HepG2 (cell line): Measurements from ENCODE around the gene PLEKHG4B. TPM values are rescaled to one million over a fixed set of nuclear protein-coding genes. Genes with fewer than 3 reads are reported as not detected.

ENCODE experiments used
- ATAC-seq: fragments of 200-7000 bp; cut with Tn5 transposase; 3 replicates; pipeline ENCODE4 v1.9.1; 2020; ENCODE audit warnings: mild to moderate bottlenecking, moderate library complexity
- BruUV-seq: library from RNA; stranded (reverse); fragments of 400-500 nt; replicated peaks from 2 replicates; lab custom pipeline; 2021; lab: Mats Ljungman, UMichigan
- CTCF ChIA-PET: fragments of 300-600 bp; formaldehyde crosslinking; extraction: SDS; loops from one replicate; lab custom pipeline; 2021; ENCODE audit warnings: low total read pairs, inconsistent platforms, low intra/inter-chr PET ratio; lab: Yijun Ruan, JAX
- POLR2A ChIA-PET: fragments of 350-600 bp; sonication (Branson Sonifier 250); formaldehyde crosslinking; loops from one replicate; lab custom pipeline; 2020; ENCODE audit warnings: antibody characterized with exemption, inconsistent platforms; lab: Yijun Ruan, JAX
- DNase-seq: peaks from one replicate; pipeline ENCODE4 v3.0.0-alpha.2; 2015; ENCODE audit warnings: low spot score
- FAIRE-seq: peaks from 3 replicates; lab custom pipeline; 2011; peaks lifted over from hg19 to GRCh38; lab: Jason Lieb, UNC
- H2AFZ ChIP-seq: one replicate; pipeline ENCODE4 v1.6.1; 2011; ENCODE audit warnings: low read length, inconsistent platforms
- H3K27ac ChIP-seq: fragments of 300-600 bp; 3 replicates; pipeline ENCODE4 v1.8.0; 2011; ENCODE audit warnings: mixed run types, mild to moderate bottlenecking, mixed read lengths, low read length, inconsistent platforms; ENCODE audit not compliant: insufficient read depth; ENCODE audit errors: extremely low read length
- H3K27me3 ChIP-seq, 2 experiments: fragments of 200-600 bp in 1 of 2; 2 replicates in 1 of 2; 3 replicates in 1 of 2; pipeline versions ENCODE4 v1.6.0 to v1.8.0; 2011; ENCODE audit warnings: low read length in 2 of 2, mild to moderate bottlenecking in 2 of 2, moderate library complexity in 2 of 2, inconsistent platforms in 1 of 2; ENCODE audit not compliant: insufficient read depth in 2 of 2, control insufficient read depth in 1 of 2
- H3K36me3 ChIP-seq, 2 experiments: fragments of 200-600 bp in 1 of 2; replicated peaks in 1 of 2; 2 replicates in 1 of 2; 3 replicates in 1 of 2; pipeline versions ENCODE4 v1.5.1 to v1.8.0; 2011; ENCODE audit warnings: low read length in 2 of 2, inconsistent platforms in 1 of 2; ENCODE audit not compliant: insufficient read depth in 2 of 2, control insufficient read depth in 1 of 2
- H3K4me1 ChIP-seq: 2 replicates; pipeline ENCODE4 v1.5.1; 2012; ENCODE audit warnings: low read length, inconsistent platforms; ENCODE audit not compliant: insufficient read depth
- H3K4me2 ChIP-seq: 2 replicates; pipeline ENCODE4 v1.6.0; 2011; ENCODE audit warnings: low read depth, low read length, inconsistent platforms
- H3K4me3 ChIP-seq, 3 experiments: fragments of 200-600 bp in 1 of 3; sonication (generic), shearing (Covaris generic) in 1 of 3; replicated peaks in 1 of 3; 2 replicates each; pipeline ENCODE4 v1.5.1; 2011 to 2016; ENCODE audit warnings: low read length in 3 of 3, inconsistent platforms in 2 of 3, low read depth in 2 of 3, mild to moderate bottlenecking in 2 of 3, control low read depth in 1 of 3, mixed read lengths in 1 of 3; ENCODE audit not compliant: insufficient read depth in 1 of 3
- H3K79me2 ChIP-seq: one replicate; pipeline ENCODE4 v1.6.1; 2011; ENCODE audit warnings: low read length, inconsistent platforms; ENCODE audit not compliant: insufficient read depth
- H3K9ac ChIP-seq: 2 replicates; pipeline ENCODE4 v1.6.0; 2011; ENCODE audit warnings: mild to moderate bottlenecking, low read depth, low read length, inconsistent platforms; ENCODE audit not compliant: insufficient read depth
- H3K9me3 ChIP-seq: 2 replicates; pipeline ENCODE4 v1.5.1; 2012; ENCODE audit warnings: mild to moderate bottlenecking, low read length
- H4K20me1 ChIP-seq: 2 replicates; pipeline ENCODE4 v1.6.0; 2011; ENCODE audit warnings: inconsistent platforms, mild to moderate bottlenecking, low read length, moderate library complexity; ENCODE audit not compliant: insufficient read depth
- HHEX ChIP-seq: IDR thresholded peaks from 2 replicates; pipeline ENCODE4 v1.6.1; 2016; ENCODE audit warnings: control low read depth
- NBN ChIP-seq: fragments of 450-650 bp; conservative IDR thresholded peaks from 2 replicates; pipeline ENCODE4 v1.6.1; 2017
- NFE2 ChIP-seq: sonication (generic); formaldehyde crosslinking; IDR thresholded peaks from 2 replicates; pipeline ENCODE4 v1.4.0; 2020; ENCODE audit warnings: missing genetic modification reagents
- STAG1 ChIP-seq: sonication (generic); formaldehyde crosslinking; IDR thresholded peaks from 2 replicates; pipeline ENCODE4 v1.4.0; 2020; ENCODE audit warnings: missing genetic modification reagents
- ZBTB2 ChIP-seq: sonication (generic); formaldehyde crosslinking; IDR thresholded peaks from 2 replicates; pipeline ENCODE4 v1.8.0; 2022; ENCODE audit warnings: low read depth, missing genetic modification reagents
- WGBS: methylation state at CpG from one replicate; pipeline ENCODE4 v1.1.6; 2017; ENCODE audit warnings: low lambda C conversion rate; 5-methylcytosine and 5-hydroxymethylcytosine counted together
- in situ Hi-C: cut with HindIII; loops from 2 replicates; pipeline ENCODE4 v1.10.0; 2017; ENCODE audit warnings: low pct_unique_long_range_greater_than_20kb; ENCODE audit not compliant: extremely low pct_ligation_motif_present
- intact Hi-C: fragments of 100-400 bp; cut with micrococcal nuclease; formaldehyde crosslinking; loops from one replicate; pipeline ENCODE4 v1.10.0; 2022; ENCODE audit not compliant: unreplicated experiment
- polyA plus RNA-seq, 8 experiments: library from polyadenylated mRNA; depleted of rRNA in 3 of 8; stranded (reverse) in 7 of 8; unstranded in 1 of 8; fragments of >200 nt; fragmentation: Illumina TruSeq in 4 of 8; extraction: Trizol in 4 of 8; gene quantifications; 2 replicates each; pipeline versions ENCODE4 v1.2.1 to v1.2.3, GENCODE V29; 2011 to 2016; ENCODE audit warnings: low read depth in 4 of 8, missing spikeins in 1 of 8, mixed read lengths in 1 of 8; ENCODE audit not compliant: insufficient read depth in 1 of 8
- total RNA-seq, 5 experiments: library from RNA; depleted of rRNA; stranded (reverse); fragments of >200 nt; fragmentation: Illumina TruSeq; extraction: Trizol; gene quantifications; 2 replicates each; pipeline ENCODE4 v1.2.3, GENCODE V29; 2016; ENCODE audit warnings: low read depth in 1 of 5
- TF ChIP-seq, protein P1 (sequence below): sonication (generic); formaldehyde crosslinking; IDR thresholded peaks from 2 replicates; pipeline ENCODE4 v1.8.1; 2022; ENCODE audit warnings: low read depth, mild to moderate bottlenecking, missing genetic modification reagents

Gene PLEKHG4B
- total and polyA plus RNA-seq, 2 of the 13 experiments (the other 11 are each of a cell fraction or from before 2014, with no cell fraction given): 0.09 TPM; not detected in 1

- TF ChIP-seq NBN (no peak), ZBTB2 (CRISPR knock-in tag) (no peak), STAG1 (no peak)
- TF ChIP-seq, protein P1, sequence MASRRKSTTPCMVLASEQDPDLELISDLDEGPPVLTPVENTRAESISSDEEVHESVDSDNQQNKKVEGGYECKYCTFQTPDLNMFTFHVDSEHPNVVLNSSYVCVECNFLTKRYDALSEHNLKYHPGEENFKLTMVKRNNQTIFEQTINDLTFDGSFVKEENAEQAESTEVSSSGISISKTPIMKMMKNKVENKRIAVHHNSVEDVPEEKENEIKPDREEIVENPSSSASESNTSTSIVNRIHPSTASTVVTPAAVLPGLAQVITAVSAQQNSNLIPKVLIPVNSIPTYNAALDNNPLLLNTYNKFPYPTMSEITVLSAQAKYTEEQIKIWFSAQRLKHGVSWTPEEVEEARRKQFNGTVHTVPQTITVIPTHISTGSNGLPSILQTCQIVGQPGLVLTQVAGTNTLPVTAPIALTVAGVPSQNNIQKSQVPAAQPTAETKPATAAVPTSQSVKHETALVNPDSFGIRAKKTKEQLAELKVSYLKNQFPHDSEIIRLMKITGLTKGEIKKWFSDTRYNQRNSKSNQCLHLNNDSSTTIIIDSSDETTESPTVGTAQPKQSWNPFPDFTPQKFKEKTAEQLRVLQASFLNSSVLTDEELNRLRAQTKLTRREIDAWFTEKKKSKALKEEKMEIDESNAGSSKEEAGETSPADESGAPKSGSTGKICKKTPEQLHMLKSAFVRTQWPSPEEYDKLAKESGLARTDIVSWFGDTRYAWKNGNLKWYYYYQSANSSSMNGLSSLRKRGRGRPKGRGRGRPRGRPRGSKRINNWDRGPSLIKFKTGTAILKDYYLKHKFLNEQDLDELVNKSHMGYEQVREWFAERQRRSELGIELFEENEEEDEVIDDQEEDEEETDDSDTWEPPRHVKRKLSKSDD: no peak
- TF ChIP-seq, all 625 proteins: peak for 0
Measured at GRCh38 chr5:192691-192969, 100.7 kb downstream of the PLEKHG4B start (continued).

DNA sequence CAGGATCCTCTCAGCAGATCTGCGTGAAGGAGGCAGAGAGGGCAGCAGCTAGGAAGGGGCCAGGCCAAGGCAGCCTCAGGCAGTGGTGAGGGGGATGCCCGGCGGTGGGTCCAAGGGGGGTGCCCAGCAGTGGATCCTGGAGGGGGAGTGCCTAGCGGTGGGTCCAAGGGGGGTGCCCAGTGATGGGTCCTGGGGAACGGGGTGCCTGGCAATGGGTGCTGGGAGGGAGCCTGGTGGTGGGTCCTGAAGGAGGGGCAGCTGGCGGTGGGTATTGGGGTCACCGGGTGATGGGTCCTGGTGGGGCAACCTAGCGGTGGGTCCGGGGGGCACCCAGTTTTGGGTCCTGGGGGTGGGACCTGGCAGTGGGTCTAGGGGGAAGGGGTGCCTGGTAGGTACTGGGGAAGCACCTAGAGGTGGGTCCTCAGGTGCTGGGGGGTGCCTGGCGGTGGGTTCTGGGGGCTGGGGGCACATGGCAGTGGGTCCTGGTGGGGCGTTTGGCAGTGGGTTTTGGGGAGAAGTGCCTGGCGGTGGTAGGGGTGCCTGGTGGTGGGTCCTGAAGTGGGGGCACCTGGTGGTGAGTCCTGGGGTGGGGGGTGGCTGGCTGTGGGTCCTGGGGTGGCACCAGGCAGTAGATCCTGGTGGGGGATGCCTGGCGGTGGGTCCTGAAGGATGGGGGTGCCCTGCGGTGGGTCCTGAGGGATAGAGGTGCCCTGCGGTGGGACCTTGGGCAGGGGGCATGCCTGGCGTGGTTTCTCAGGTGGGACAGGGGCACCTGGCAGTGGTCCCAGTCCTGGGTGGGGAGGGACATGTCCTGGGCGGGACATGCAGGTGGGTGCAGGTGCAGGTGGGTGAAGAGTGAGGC lies 101.2 kb downstream of the PLEKHG4B start:
- Histone ChIP-seq H3K79me2 (no peaks in the 10 kb centered on the region), H4K20me1 (no peaks in the 10 kb centered on the region), H3K27ac (no peak overlapping the region), H3K9me3 (no peaks in the 10 kb centered on the region), H3K27me3 (no peaks in the 10 kb centered on the region), H3K36me3 (0 out of 5 replicates have a peak, but pooled peaks cover 0 to 1% of the 10 kb centered on the region in 2 experiments)
- in situ Hi-C loops: no loop called here
- no TSS peak for BruUV-seq
- 66% methylated on average over 13 of the region's 17 CpGs for WGBS
- TF ChIP-seq NFE2 (CRISPR knock-in tag) (no peak), HHEX (CRISPR knock-in tag) (no peak)
- TF ChIP-seq, all 625 proteins: peak for 0
- FAIRE-seq (no peak), ATAC-seq (no peak), DNase-seq (no peak)
- intact Hi-C loops: no loop called here
- Histone ChIP-seq H3K4me2 (no peak overlapping the region), H3K9ac (no peak overlapping the region), H3K4me1 (peaks cover 22% of the 10 kb centered on the region), H2AFZ (no peak overlapping the region), H3K4me3 (no peak overlapping the region)
- ChIA-PET POLR2A (no interaction called here), CTCF (no interaction called here)
